ENCODE results near the gene PDCD1LG2.

The PDCD1LG2 gene

GRCh38 chr9:5611321-5612184 lies 101.2 kb downstream of the PDCD1LG2 start:
- no peak for DNase-seq (ENCODE audit: low read depth in 3 of 3)

- no peak for DNase-seq (ENCODE audit: low read depth in 3 of 3)
Observed at GRCh38 chr9:5612185-5612530, 101.8 kb downstream of the PDCD1LG2 start.

GRCh38 chr9:5614192-5614591 lies 103.9 kb downstream of the PDCD1LG2 start:
- no peak for DNase-seq (ENCODE audit: low read depth in 3 of 3)

GRCh38 chr9:5614985-5615384 lies 104.7 kb downstream of the PDCD1LG2 start:
- no peak for DNase-seq (ENCODE audit: low read depth in 3 of 3)

- no peak for DNase-seq (ENCODE audit: low read depth in 3 of 3)
Observed at GRCh38 chr9:5617749-5618148, 107.4 kb downstream of the PDCD1LG2 start.

- no peak for DNase-seq (ENCODE audit: low read depth in 3 of 3)
Observed at GRCh38 chr9:5620494-5620893, 110.2 kb downstream of the PDCD1LG2 start.

All from stimulated activated CD4-positive, alpha-beta T cell treated with anti-CD3 and anti-CD28 coated beads, TNF-alpha, amount 100 ng/mL, for 24 hours (primary cell).